ENCODE data around the gene AHCY. TPM values are rescaled to one million over a fixed set of nuclear protein-coding genes. Genes with fewer than 3 reads are reported as not detected.
A peak's percentile ranks its signal among the peaks of the same experiment; 100 is the strongest.
"Not testable (repeated sequence)": the region's sequence is repeated elsewhere in the genome, so short reads cannot be mapped to it uniquely, and the experiment has no call there.

Gene AHCY
- total RNA-seq, 1 experiment from 2014 or later, result 265 TPM

DNA sequence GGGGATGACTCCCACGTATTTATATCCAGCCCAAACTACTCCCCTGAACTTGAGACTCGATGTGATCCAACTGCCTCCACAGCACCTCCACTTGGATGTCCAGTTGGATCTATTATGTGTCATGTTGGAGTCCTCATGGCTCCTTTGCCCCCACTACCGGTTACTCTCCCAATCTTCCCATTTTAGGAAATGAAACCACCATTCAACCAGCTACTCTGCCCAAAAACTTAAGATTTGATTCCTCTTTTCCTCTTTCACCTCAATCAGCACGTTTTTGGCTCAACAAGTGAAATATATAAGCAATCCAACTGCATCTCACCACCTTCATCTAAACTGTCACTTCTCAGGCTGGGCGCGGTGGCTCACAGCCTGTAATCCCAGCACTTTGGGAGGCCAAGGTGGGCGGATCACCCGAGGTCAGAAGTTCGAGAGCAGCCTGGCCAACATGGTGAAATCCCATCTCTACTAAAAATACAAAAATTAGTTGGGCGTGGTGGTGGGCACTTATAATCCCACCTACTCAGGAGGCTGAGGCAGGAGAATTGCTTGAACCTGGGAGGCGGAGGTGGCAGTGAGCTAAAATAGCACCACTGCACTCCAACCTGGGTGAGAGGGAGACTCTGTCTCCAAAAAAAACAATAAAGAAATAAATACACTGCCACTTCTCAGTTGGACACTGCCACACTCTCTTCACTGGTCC is 3.4 kb downstream of the AHCY start:
- Histone ChIP-seq H3K4me3 (ENCODE audit: low read length) (no peak overlapping the region), H2AFZ (ENCODE audit: low read length) (no peak overlapping the region), H3K9me3 (ENCODE audit: low read length) (no peaks in the 10 kb centered on the region), H3K9me2 (replicated peaks; ENCODE audit: low read length) (no peaks in the 10 kb centered on the region), H4K20me1 (ENCODE audit: low read length) (peaks cover 29% of the 10 kb centered on the region), H3K4me1 (ENCODE audit: insufficient read depth, low read length) (peaks cover 26% of the 10 kb centered on the region), H3F3A (ENCODE audit: low read length, unreplicated experiment) (peaks cover 3% of the 10 kb centered on the region), H3K27ac (ENCODE audit: low read length) (no peak overlapping the region), H3K27me3 (ENCODE audit: low read length) (no peaks in the 10 kb centered on the region), H3K9ac (ENCODE audit: low read length) (no peak overlapping the region), H3K79me2 (ENCODE audit: low read length) (peaks cover 79% of the 10 kb centered on the region), H3K4me2 (ENCODE audit: low read length) (peak overlapping the region; percentile 95; the same call in 1 of the 2 replicates), H3K36me3 (ENCODE audit: low read depth, low read length) (peaks cover 14% of the 10 kb centered on the region)
- ChIA-PET CTCF (no interaction called here), POLR2A (ENCODE audit: unreplicated experiment) (no interaction called here)
- BruUV-seq (replicated peaks), result no TSS peak
- TF ChIP-seq, protein P1, sequence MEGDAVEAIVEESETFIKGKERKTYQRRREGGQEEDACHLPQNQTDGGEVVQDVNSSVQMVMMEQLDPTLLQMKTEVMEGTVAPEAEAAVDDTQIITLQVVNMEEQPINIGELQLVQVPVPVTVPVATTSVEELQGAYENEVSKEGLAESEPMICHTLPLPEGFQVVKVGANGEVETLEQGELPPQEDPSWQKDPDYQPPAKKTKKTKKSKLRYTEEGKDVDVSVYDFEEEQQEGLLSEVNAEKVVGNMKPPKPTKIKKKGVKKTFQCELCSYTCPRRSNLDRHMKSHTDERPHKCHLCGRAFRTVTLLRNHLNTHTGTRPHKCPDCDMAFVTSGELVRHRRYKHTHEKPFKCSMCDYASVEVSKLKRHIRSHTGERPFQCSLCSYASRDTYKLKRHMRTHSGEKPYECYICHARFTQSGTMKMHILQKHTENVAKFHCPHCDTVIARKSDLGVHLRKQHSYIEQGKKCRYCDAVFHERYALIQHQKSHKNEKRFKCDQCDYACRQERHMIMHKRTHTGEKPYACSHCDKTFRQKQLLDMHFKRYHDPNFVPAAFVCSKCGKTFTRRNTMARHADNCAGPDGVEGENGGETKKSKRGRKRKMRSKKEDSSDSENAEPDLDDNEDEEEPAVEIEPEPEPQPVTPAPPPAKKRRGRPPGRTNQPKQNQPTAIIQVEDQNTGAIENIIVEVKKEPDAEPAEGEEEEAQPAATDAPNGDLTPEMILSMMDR (conservative IDR thresholded peaks at IDR 0.05; ENCODE audit: low read depth, low read length), result no peak
- TF ChIP-seq EZH2phosphoT487 (IDR thresholded peaks at IDR 0.05; ENCODE audit: borderline replicate concordance, low read length), result no peak
- ATAC-seq, result no peak
- no peak for DNase-seq
- intact Hi-C loops (cut with micrococcal nuclease), result no loop called here

DNA sequence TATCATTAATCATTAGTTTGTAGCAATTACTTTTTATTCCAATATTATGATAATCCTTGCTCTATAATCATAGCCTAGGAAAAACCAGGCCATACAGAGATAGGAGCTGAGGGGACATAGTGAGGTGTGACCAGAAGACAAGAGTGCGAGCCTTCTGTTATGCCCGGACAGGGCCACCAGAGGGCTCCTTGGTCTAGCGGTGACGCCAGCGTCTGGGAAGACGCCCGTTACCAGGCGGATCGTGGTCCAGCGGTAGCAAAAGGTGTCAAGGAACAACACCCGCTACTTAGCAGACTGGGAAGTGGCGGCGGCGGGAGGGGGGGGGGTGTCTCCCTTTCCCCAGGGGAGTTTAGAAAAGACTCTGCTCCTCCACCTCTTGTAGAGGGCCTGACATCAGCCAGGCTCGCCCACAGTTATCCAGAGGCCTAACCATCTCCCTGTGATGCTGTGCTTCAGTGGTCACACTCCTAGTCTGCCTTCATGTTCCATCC is 4.8 kb downstream of the AHCY start:
- ATAC-seq; H2AFZ ChIP-seq (ENCODE audit: low read length); H3K27me3 ChIP-seq (ENCODE audit: low read length); H3K4me2 ChIP-seq (ENCODE audit: low read length); H3K9ac ChIP-seq (ENCODE audit: low read length); H3K9me3 ChIP-seq (ENCODE audit: low read length); H3K9me2 ChIP-seq (replicated peaks; ENCODE audit: low read length); H3K4me3 ChIP-seq (ENCODE audit: low read length); DNase-seq; H3F3A ChIP-seq (ENCODE audit: low read length, unreplicated experiment); BruUV-seq (replicated peaks); POLR2A ChIA-PET (ENCODE audit: unreplicated experiment); intact Hi-C loops (cut with micrococcal nuclease); H3K27ac ChIP-seq (ENCODE audit: low read length); CTCF ChIA-PET: not testable (repeated sequence)
- H3K79me2 ChIP-seq (ENCODE audit: low read length), result peaks cover 87% of the 10 kb centered on the region
- peaks cover 23% of the 10 kb centered on the region for H3K36me3 ChIP-seq (ENCODE audit: low read depth, low read length)
- H3K4me1 ChIP-seq (ENCODE audit: insufficient read depth, low read length), result peaks cover 20% of the 10 kb centered on the region
- peaks cover 29% of the 10 kb centered on the region for H4K20me1 ChIP-seq (ENCODE audit: low read length)

DNA sequence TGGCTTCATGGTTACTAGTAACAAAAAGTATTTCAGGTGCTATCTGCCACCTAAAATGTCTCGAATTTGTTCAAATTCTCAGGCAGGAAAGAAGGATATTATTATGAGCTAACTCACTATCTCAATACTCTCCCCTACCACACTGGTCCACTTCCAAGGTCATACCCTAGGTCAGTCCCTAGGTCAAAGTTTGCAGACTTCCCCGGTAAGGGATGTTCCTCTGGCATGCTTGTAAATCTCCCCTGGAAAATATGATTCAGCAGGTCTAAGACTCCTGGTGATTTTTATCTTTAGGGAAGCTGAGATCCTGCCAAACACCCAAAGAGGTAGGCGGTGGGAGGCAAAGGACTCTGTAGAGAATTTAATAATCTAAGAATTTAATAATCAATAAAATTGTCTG is 6.7 kb downstream of the AHCY start:
- BruUV-seq (replicated peaks), result no TSS peak

More for the DNA sequence above, 6.7 kb downstream of the AHCY start:
- TF ChIP-seq EZH2 (IDR thresholded peaks at IDR 0.05; ENCODE audit: low read length, unreplicated experiment), result no peak
- TF ChIP-seq, protein P1 (conservative IDR thresholded peaks at IDR 0.05; ENCODE audit: low read depth, low read length), result no peak
- TF ChIP-seq EZH2phosphoT487 (IDR thresholded peaks at IDR 0.05; ENCODE audit: borderline replicate concordance, low read length), result no peak
- Histone ChIP-seq H3K27ac (ENCODE audit: low read length) (no peak overlapping the region), H4K20me1 (ENCODE audit: low read length) (peaks cover 35% of the 10 kb centered on the region), H3K9me3 (ENCODE audit: low read length) (no peaks in the 10 kb centered on the region), H3K4me3 (ENCODE audit: low read length) (no peak overlapping the region), H2AFZ (ENCODE audit: low read length) (no peak overlapping the region), H3K9me2 (replicated peaks; ENCODE audit: low read length) (no peaks in the 10 kb centered on the region), H3K9ac (ENCODE audit: low read length) (no peak overlapping the region), H3K36me3 (ENCODE audit: low read depth, low read length) (peaks cover 39% of the 10 kb centered on the region), H3F3A (ENCODE audit: low read length, unreplicated experiment) (no peaks in the 10 kb centered on the region), H3K4me2 (ENCODE audit: low read length) (no peak overlapping the region), H3K79me2 (ENCODE audit: low read length) (peaks cover 70% of the 10 kb centered on the region), H3K27me3 (ENCODE audit: low read length) (no peaks in the 10 kb centered on the region), H3K4me1 (ENCODE audit: insufficient read depth, low read length) (peaks cover 13% of the 10 kb centered on the region)
- DNase-seq (no peak), ATAC-seq (no peak)
- intact Hi-C loops (cut with micrococcal nuclease), result no loop called here
- POLR2A ChIA-PET (ENCODE audit: unreplicated experiment), result no interaction called here
- CTCF ChIA-PET, result no interaction called here

All from PC-3 (cell line).